NCI-H1436 (cell line): ENCODE data around the gene FIZ1.
A peak's percentile ranks its signal among the peaks of the same experiment; 100 is the strongest.

Experiments used
- DNase-seq: peaks from one replicate; lab custom pipeline; 2025; lab: John Stamatoyannopoulos, UW

The FIZ1 gene

GRCh38 chr19:55635334-55635717, 36.0 kb upstream of the FIZ1 start:
- DNase-seq = no peak

- DNase-seq = no peak
Measured at GRCh38 chr19:55633861-55634260, 34.5 kb upstream of the FIZ1 start.

- DNase-seq = peak; percentile 95
Measured at GRCh38 chr19:55632463-55632834, 33.1 kb upstream of the FIZ1 start.

GRCh38 chr19:55626350-55626749, 27.0 kb upstream of the FIZ1 start:
- DNase-seq = no peak

GRCh38 chr19:55625004-55625326, 25.6 kb upstream of the FIZ1 start:
- no peak for DNase-seq

GRCh38 chr19:55624109-55625003, 25.0 kb upstream of the FIZ1 start, which contains the start of gene ZNF784:
Gene ZNF784, minus strand, starts transcription at chr19:55624566. Its CDS starts 5 bp downstream, at chr19:55624561.
- peak; percentile 98 for DNase-seq

GRCh38 chr19:55623561-55623960, 24.2 kb upstream of the FIZ1 start:
- DNase-seq = no peak

- no peak for DNase-seq
Measured at GRCh38 chr19:55623130-55623529, 23.8 kb upstream of the FIZ1 start.

GRCh38 chr19:55622242-55622969, 23.1 kb upstream of the FIZ1 start:
- DNase-seq = no peak

GRCh38 chr19:55621673-55622231, 22.4 kb upstream of the FIZ1 start:
- DNase-seq = no peak

GRCh38 chr19:55621205-55621672, 21.9 kb upstream of the FIZ1 start:
- DNase-seq = no peak

GRCh38 chr19:55620410-55621204, 21.3 kb upstream of the FIZ1 start:
- no peak for DNase-seq

- no peak for DNase-seq
Measured at GRCh38 chr19:55619286-55619685, 20.0 kb upstream of the FIZ1 start.

- DNase-seq = no peak
Measured at GRCh38 chr19:55618426-55618825, 19.1 kb upstream of the FIZ1 start.

GRCh38 chr19:55617426-55617825, 18.1 kb upstream of the FIZ1 start:
- no peak for DNase-seq

GRCh38 chr19:55616395-55616875, 17.1 kb upstream of the FIZ1 start:
- DNase-seq = no peak

GRCh38 chr19:55615543-55616394, 16.5 kb upstream of the FIZ1 start:
- no peak for DNase-seq

GRCh38 chr19:55614711-55615542, 15.6 kb upstream of the FIZ1 start:
- no peak for DNase-seq

GRCh38 chr19:55613930-55614710, 14.8 kb upstream of the FIZ1 start:
- no peak for DNase-seq
